Pericardium fibroblast (primary cell): ENCODE measurements around the gene CCDC7. TPM values are rescaled to one million over a fixed set of nuclear protein-coding genes. Genes with fewer than 3 reads are reported as not detected.

ENCODE experiments used
- total RNA-seq: library from RNA; depleted of rRNA; stranded (reverse); fragments of >200 nt; gene quantifications from 2 replicates; pipeline ENCODE4 v1.2.3, GENCODE V29; 2015

CCDC7 gene
- total RNA-seq = 2.7 and 3.3 TPM in 2 replicates

GRCh38 chr10:32445740-32446535, at the start of gene CCDC7:
TSS of gene CCDC7 (plus strand) at chr10:32446140. CDS start at chr10:32451643, 5,503 bp downstream.

Other genes with a start within 250 kb of the CCDC7 start
- gene EPC1, start 99.0 kb upstream of the CCDC7 start, total RNA-seq = 9.9 and 45.4 TPM in 2 replicates